ENCODE data around the gene CCL17. TPM values are rescaled to one million over a fixed set of nuclear protein-coding genes. Genes with fewer than 3 reads are reported as not detected.

Gene CCL17
- total RNA-seq, 1 donor from 2014 or later: not detected

DNA sequence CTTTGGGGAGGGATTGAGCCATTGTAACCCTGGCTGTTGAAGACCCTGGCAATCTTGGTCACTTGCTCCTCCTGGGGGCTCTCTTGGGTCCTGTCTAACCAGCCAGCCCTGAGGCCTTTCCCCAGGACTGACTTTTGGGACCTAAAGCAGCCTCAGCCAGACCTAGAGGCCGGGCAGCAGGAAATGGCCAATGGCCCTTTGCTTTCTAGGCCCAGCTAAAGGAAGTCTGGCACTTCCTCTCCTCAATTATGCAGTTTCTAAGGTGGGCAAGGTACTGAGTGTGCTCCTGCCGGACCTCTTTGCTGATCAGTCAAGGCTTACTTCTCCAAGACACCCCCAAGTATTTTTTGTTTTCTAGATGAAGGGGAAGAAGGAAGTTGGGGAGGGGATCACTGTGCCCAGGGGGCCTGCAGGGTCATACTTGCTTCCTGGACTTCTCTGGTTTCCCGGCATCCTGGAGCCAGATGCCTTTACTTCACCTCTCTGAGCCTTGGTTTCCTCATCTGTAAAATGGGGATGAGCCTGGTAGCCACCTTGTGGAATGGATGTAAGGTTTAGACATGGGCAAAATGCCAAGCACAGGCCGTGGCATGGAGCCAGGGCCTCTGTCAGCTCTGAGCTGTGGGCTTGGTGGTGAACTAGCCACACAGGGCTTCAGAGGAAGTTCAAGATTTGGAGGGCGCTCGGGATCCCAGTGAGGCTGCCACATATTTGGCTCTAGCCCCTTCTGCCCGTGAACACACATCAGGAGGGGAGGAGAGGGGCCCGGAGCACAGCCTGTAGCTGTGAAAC lies 23.7 kb upstream of the CCL17 start:
- Histone ChIP-seq H3K4me3 (no peak overlapping the region), H3K27me3 (ENCODE audit: low read depth) (no peaks in the 10 kb centered on the region), H3K4me1 (peaks cover 86% of the 10 kb centered on the region), H3K9me3 (replicated peaks) (no peaks in the 10 kb centered on the region), H3K27ac (replicated peaks) (peak overlapping the region; percentile 48), H3K36me3 (peaks cover 7% of the 10 kb centered on the region)
- TF ChIP-seq, protein P1, sequence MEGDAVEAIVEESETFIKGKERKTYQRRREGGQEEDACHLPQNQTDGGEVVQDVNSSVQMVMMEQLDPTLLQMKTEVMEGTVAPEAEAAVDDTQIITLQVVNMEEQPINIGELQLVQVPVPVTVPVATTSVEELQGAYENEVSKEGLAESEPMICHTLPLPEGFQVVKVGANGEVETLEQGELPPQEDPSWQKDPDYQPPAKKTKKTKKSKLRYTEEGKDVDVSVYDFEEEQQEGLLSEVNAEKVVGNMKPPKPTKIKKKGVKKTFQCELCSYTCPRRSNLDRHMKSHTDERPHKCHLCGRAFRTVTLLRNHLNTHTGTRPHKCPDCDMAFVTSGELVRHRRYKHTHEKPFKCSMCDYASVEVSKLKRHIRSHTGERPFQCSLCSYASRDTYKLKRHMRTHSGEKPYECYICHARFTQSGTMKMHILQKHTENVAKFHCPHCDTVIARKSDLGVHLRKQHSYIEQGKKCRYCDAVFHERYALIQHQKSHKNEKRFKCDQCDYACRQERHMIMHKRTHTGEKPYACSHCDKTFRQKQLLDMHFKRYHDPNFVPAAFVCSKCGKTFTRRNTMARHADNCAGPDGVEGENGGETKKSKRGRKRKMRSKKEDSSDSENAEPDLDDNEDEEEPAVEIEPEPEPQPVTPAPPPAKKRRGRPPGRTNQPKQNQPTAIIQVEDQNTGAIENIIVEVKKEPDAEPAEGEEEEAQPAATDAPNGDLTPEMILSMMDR (IDR thresholded peaks at IDR 0.05; ENCODE audit: borderline replicate concordance): no peak
- peak; percentile 45 for DNase-seq
- intact Hi-C loops (cut with micrococcal nuclease): no loop called here

DNA sequence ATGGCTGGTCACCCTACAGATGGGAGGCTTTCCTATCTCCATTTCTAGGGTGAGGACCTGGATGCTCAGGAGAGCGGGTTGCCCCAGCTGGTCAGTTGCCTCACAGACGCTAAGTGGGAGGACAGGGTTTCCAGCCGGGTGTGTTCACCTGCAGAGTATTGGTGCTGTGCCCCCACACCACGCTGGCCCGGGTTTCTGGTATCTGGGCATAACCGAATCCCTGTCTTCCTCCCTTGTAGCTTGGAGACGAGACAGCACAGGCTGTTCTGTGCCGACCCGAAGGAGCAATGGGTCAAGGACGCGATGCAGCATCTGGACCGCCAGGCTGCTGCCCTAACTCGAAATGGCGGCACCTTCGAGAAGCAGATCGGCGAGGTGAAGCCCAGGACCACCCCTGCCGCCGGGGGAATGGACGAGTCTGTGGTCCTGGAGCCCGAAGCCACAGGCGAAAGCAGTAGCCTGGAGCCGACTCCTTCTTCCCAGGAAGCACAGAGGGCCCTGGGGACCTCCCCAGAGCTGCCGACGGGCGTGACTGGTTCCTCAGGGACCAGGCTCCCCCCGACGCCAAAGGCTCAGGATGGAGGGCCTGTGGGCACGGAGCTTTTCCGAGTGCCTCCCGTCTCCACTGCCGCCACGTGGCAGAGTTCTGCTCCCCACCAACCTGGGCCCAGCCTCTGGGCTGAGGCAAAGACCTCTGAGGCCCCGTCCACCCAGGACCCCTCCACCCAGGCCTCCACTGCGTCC lies 22.6 kb upstream of the CCL17 start:
- no peaks in the 10 kb centered on the region for H3K27me3 ChIP-seq (ENCODE audit: low read depth)
- DNase-seq: no peak
- H3K36me3 ChIP-seq: peaks cover 7% of the 10 kb centered on the region
- peak overlapping the region; percentile 48 for H3K27ac ChIP-seq (replicated peaks)
- intact Hi-C loops (cut with micrococcal nuclease): no loop called here
- H3K4me3 ChIP-seq: no peak overlapping the region
- peaks cover 91% of the 10 kb centered on the region for H3K4me1 ChIP-seq
- no peaks in the 10 kb centered on the region for H3K9me3 ChIP-seq (replicated peaks)
- TF ChIP-seq, protein P1 (IDR thresholded peaks at IDR 0.05; ENCODE audit: borderline replicate concordance): no peak

DNA sequence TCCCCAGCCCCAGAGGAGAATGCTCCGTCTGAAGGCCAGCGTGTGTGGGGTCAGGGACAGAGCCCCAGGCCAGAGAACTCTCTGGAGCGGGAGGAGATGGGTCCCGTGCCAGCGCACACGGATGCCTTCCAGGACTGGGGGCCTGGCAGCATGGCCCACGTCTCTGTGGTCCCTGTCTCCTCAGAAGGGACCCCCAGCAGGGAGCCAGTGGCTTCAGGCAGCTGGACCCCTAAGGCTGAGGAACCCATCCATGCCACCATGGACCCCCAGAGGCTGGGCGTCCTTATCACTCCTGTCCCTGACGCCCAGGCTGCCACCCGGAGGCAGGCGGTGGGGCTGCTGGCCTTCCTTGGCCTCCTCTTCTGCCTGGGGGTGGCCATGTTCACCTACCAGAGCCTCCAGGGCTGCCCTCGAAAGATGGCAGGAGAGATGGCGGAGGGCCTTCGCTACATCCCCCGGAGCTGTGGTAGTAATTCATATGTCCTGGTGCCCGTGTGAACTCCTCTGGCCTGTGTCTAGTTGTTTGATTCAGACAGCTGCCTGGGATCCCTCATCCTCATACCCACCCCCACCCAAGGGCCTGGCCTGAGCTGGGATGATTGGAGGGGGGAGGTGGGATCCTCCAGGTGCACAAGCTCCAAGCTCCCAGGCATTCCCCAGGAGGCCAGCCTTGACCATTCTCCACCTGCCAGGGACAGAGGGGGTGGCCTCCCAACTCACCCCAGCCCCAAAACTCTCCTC lies 21.9 kb upstream of the CCL17 start:
- TF ChIP-seq, protein P1 (IDR thresholded peaks at IDR 0.05; ENCODE audit: borderline replicate concordance): no peak
- peaks cover 7% of the 10 kb centered on the region for H3K36me3 ChIP-seq
- no peak for DNase-seq
- no peaks in the 10 kb centered on the region for H3K9me3 ChIP-seq (replicated peaks)
- no peaks in the 10 kb centered on the region for H3K27me3 ChIP-seq (ENCODE audit: low read depth)
- peak overlapping the region; percentile 48 for H3K27ac ChIP-seq (replicated peaks)
- H3K4me1 ChIP-seq: peaks cover 90% of the 10 kb centered on the region
- H3K4me3 ChIP-seq: no peak overlapping the region
- intact Hi-C loops (cut with micrococcal nuclease): no loop called here

DNA sequence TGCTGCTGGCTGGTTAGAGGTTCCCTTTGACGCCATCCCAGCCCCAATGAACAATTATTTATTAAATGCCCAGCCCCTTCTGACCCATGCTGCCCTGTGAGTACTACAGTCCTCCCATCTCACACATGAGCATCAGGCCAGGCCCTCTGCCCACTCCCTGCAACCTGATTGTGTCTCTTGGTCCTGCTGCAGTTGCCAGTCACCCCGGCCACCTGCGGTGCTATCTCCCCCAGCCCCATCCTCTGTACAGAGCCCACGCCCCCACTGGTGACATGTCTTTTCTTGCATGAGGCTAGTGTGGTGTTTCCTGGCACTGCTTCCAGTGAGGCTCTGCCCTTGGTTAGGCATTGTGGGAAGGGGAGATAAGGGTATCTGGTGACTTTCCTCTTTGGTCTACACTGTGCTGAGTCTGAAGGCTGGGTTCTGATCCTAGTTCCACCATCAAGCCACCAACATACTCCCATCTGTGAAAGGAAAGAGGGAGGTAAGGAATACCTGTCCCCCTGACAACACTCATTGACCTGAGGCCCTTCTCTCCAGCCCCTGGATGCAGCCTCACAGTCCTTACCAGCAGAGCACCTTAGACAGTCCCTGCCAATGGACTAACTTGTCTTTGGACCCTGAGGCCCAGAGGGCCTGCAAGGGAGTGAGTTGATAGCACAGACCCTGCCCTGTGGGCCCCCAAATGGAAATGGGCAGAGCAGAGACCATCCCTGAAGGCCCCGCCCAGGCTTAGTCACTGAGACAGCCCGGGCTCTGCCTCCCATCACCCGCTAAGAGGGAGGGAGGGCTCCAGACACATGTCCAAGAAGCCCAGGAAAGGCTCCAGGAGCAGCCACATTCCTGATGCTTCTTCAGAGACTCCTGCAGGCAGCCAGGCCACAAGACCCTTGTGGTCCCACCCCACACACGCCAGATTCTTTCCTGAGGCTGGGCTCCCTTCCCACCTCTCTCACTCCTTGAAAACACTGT lies 21.0 kb upstream of the CCL17 start:
- DNase-seq: no peak
- H3K27ac ChIP-seq (replicated peaks): peak overlapping the region; percentile 71
- H3K4me3 ChIP-seq: no peak overlapping the region
- no peaks in the 10 kb centered on the region for H3K9me3 ChIP-seq (replicated peaks)
- peaks cover 90% of the 10 kb centered on the region for H3K4me1 ChIP-seq
- TF ChIP-seq, protein P1 (IDR thresholded peaks at IDR 0.05; ENCODE audit: borderline replicate concordance): no peak
- H3K27me3 ChIP-seq (ENCODE audit: low read depth): no peaks in the 10 kb centered on the region
- peaks cover 7% of the 10 kb centered on the region for H3K36me3 ChIP-seq
- intact Hi-C loops (cut with micrococcal nuclease): no loop called here

Measured in left ventricle myocardium inferior (tissue), 1 donor.